C4-2B (cell line): Measurements from ENCODE around the gene CEP350.
"Not testable (repeated sequence)": the region's sequence is repeated elsewhere in the genome, so short reads cannot be mapped to it uniquely, and the experiment has no call there.

Experiments
- H3K27ac ChIP-seq: fragments of 450-650 bp; 2 replicates; pipeline ENCODE4 v1.5.1; 2017
- ZFX ChIP-seq: fragments of 450-650 bp; IDR thresholded peaks from 2 replicates; pipeline ENCODE4 v1.6.1; 2017
- TF ChIP-seq, protein P1 (sequence below): fragments of 450-650 bp; conservative IDR thresholded peaks from 2 replicates; pipeline ENCODE4 v1.5.1; 2017; ENCODE audit warnings: mild to moderate bottlenecking

CEP350 gene

GRCh38 chr1:179958359-179958758 is 3.7 kb downstream of the CEP350 start:
- TF ChIP-seq, protein P1, sequence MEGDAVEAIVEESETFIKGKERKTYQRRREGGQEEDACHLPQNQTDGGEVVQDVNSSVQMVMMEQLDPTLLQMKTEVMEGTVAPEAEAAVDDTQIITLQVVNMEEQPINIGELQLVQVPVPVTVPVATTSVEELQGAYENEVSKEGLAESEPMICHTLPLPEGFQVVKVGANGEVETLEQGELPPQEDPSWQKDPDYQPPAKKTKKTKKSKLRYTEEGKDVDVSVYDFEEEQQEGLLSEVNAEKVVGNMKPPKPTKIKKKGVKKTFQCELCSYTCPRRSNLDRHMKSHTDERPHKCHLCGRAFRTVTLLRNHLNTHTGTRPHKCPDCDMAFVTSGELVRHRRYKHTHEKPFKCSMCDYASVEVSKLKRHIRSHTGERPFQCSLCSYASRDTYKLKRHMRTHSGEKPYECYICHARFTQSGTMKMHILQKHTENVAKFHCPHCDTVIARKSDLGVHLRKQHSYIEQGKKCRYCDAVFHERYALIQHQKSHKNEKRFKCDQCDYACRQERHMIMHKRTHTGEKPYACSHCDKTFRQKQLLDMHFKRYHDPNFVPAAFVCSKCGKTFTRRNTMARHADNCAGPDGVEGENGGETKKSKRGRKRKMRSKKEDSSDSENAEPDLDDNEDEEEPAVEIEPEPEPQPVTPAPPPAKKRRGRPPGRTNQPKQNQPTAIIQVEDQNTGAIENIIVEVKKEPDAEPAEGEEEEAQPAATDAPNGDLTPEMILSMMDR, result no peak
- no peak for TF ChIP-seq ZFX
- H3K27ac ChIP-seq, result no peak overlapping the region

DNA sequence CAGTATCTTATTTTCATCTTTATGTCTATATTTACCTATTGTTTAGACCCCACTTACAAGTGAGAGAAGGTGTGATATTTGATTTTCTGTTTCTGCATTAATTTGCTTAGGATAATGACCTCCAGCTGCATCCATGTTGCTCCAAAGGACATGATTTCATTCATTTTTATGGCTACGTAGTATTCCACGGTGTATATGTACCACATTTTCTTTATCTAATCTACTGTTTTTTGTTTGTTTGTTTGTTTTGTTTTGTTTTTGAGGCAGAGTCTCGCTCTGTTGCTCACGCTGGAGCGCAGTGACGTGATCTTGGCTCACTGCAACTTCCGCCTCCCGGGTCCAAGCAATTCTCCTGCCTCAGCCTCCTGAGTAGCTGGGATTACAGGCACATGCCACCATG is 7.6 kb downstream of the CEP350 start:
- not testable (repeated sequence) for H3K27ac ChIP-seq

DNA sequence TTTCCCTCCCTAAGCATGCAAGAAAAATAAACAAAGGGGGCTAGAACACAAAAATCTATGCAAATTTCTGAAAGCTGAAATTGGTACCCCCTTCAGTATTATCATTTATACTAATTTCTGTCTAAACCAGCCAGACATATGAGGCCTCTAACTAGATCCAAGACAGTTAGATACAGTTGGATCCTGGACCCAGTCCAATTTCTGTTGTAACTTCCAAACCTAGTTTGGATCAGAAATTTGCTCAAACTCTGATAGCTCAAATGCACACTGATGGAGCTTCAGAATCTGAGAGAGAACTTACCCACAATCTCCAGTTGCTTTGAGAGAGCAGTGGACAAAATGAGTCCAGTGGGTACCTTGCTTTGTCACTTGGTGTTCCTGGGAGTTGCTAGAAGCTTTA is 11.9 kb downstream of the CEP350 start:
- no peak overlapping the region for H3K27ac ChIP-seq
- no peak for TF ChIP-seq ZFX
- TF ChIP-seq, protein P1, result no peak

DNA sequence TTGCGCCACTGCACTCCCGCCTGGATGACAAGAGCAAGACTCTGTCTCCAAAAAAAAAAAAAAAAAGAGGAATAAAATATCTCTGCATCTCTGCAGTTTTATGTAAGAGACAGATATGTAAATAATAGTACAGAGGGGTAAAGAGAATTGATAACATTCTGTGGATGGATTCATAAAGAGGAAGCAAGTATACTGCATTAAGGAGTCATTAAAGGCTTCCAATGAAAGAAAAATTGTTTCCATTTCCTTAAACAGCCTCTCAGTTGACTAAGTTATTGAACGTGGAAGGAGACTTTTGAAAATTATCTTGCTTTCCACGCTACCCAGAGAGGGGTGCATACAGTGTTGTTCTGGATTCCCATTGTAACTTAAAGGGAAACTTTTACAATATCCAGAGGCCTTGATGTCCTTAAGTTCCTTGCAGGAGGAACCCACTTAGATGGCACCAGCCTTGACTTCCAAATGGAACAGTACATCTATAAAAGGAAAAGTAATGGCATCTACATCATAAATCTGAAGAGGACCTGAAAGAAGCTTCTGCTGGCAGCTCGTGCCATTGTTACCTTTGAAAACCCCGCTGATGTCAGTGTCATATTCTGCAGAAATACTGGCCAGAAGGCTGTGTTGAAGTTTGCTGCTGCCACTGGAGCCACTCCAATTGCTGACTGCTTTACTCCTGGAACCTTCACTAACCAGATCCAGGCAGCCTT is 13.8 kb downstream of the CEP350 start:
- TF ChIP-seq, protein P1, result no peak
- TF ChIP-seq ZFX, result no peak
- H3K27ac ChIP-seq, result no peak overlapping the region

DNA sequence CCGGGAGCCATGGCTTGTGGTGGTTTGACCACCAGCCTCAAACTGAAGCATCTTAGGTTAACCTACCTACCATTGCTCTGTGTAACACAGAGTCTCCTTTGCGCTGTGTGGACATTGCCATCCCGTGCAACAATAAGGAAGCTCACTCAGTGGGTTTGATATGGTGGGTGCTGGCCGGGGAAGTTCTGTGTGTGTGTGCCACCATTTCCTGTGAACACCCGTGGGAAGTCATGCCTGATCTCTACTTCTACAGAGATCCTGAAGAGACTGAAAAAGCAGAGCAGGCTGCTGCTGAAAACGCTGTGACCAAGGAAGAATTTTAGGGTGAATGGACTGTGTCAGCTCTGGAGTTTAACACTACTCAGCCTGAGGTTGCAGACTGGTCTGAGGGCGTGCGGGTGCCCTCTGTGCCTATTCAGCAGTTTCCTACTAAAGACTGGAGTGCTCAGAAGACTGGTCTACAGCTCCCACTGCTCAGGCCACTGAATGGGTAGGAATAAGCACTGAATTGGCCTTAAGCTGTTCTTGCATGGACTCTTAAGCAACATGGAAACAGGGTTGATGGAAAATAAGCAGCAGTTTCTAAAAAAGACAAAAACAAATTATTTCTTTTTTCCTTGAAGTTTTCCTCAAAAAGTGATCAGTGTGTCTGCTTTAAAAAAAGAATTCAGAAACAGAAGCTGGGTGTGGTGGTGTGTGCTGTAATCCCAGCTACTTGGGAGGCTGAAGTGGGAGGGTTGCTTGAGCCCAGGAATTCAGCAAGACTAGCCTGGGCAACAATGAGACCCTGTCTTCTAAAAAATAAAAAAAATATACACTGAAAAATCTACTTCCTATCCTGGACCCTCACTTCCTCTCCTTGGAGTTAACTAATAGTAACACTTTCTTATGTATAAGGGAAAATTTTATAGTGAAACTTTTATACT is 14.6 kb downstream of the CEP350 start:
- no peak for TF ChIP-seq ZFX
- TF ChIP-seq, protein P1, result no peak
- H3K27ac ChIP-seq, result no peak overlapping the region

DNA sequence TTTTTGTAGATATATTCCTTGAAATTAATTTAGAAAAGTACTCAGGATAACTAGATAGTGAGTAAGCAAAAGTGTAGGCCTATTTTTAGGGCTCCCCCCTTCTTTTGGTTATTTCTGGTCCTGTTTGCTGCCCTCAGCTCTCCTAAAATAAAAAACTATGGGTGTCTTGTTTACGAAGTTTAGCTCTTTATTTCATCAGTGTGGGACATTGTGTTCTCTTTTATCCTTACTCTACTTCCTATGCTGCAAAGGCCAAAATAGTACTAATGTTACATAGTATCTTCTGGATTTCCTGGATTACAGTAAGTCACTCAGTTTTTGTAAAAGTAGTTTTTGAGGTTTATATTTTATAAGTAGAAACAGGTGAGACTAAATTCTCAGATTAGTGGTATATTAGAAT is 15.4 kb downstream of the CEP350 start:
- no peak overlapping the region for H3K27ac ChIP-seq
- TF ChIP-seq, protein P1, result no peak
- no peak for TF ChIP-seq ZFX

DNA sequence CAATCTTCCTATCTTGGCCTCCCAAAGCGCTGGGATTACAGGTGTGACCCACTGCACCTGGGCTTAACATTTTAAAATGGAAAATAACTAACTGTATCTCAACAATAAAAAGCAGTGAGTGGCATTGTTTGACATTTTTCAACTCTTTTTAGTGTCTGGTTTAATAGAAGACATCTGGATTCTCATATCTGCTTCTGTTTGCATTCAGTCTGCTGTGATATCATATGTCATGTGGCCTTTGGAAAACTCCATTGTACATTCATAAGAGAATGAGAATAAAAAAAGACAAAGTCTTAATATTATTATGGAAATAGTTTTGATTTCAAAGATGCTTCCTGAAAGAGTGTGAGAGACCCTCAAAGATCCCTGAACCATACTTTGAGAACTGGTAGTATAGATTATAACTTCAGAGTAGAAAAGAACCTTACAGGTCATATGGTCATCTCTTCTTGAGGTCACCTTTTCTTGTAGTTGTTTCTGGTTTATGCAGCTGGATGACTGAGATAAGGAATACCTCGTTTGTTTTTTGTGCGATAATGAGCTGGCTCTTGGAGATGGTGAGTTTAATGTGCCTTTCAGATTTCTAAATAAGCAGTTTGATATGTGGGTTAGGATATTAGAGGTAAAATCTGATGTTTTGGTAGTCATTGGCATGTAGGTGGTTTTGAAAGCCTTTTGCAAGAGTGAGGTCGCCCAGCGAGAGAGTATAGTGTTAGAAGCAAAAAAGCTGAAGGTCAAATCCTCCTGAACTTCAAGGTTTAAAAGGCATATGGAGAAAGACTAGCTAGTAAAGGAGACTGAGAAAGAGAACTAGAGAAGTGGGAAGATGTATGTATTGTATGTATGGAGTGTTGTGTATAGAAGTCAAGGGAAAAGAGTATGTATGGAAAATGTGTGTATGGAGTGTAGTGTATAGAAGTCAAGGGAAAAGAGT is 17.2 kb downstream of the CEP350 start:
- TF ChIP-seq, protein P1, result no peak
- H3K27ac ChIP-seq, result no peak overlapping the region
